Regular cardiac myocyte (primary cell): Measurements from ENCODE around the gene DPYSL3. TPM values are rescaled to one million over a fixed set of nuclear protein-coding genes. Genes with fewer than 3 reads are reported as not detected.

Experiments
- total RNA-seq: library from RNA; depleted of rRNA; stranded (reverse); fragments of >200 nt; gene quantifications from 2 replicates; pipeline ENCODE4 v1.2.3, GENCODE V29; 2014

The DPYSL3 gene
- 88.8 and 112 TPM in 2 replicates for total RNA-seq

DNA sequence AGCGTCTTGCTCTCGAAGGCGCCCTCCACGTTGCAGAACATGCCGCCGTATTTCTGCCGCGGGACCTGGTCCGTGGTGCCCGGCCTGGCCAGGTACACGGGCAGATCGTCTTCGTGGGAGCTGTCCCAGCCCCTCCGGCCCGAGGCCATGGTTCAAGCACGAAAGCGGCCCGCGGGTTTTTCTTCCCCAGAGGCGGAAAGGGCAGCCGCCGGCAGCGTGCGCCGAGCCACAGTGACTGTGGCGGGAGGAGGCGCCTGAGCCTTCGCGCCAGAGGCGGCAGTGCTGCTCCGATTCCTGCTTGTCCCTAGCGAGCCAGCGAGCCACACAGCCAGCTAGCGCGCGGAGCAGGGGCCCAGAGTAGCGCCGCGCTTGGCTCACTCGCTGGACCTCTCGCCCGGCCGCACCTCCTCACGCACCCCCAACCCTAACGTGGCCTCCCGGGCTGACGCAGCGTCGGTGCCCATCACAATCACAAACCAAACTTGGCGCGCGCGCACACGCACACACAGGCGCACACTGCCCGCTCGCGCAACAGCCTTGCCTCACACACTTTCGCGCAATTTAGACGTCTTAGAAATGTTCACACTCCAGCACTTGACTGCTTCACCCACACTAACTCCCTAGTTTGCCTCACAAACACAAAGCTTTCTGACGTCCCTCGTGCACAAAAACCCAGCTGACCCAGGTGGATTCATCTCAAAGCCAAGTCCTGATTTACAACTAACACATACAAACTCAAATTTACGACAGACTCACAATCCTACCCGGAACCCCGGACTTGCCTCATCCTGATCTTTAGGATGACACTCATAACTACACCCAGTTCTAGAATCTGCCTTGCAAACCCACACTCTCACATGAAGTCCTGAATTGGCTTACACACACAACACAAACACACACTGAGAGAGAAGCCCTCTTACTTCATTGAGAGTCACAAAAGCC lies at the start of gene DPYSL3:
Gene DPYSL3, minus strand, starts transcription at position 359 of the 942 bp plus-strand sequence. Its CDS starts 210 bp downstream, at position 149.

